Panc1 (cell line): ENCODE data around the gene PUS1. TPM values are rescaled to one million over a fixed set of nuclear protein-coding genes. Genes with fewer than 3 reads are reported as not detected.
A peak's percentile ranks its signal among the peaks of the same experiment; 100 is the strongest.

Experiments used
- ATAC-seq: fragments of 200-7000 bp; cut with Tn5 transposase; 2 replicates; pipeline ENCODE4 v1.9.1; 2020; ENCODE audit warnings: mild to moderate bottlenecking, moderate library complexity
- BruUV-seq: library from RNA; stranded (reverse); fragments of 400-500 nt; replicated peaks from 2 replicates; lab custom pipeline; 2021; lab: Mats Ljungman, UMichigan
- CTCF ChIA-PET: fragments of 300-600 bp; sonication (Branson Sonifier 250); formaldehyde crosslinking; loops from one replicate; lab custom pipeline; 2022; ENCODE audit warnings: antibody characterized with exemption; lab: Charles Lee
- POLR2A ChIA-PET: fragments of 300-600 bp; sonication (Branson Sonifier 250); formaldehyde crosslinking; loops from one replicate; lab custom pipeline; 2022; ENCODE audit warnings: antibody characterized with exemption; lab: Charles Lee
- DNase-seq: peaks from one replicate; pipeline ENCODE4 v3.0.0-alpha.2; 2010; ENCODE audit warnings: low read depth, low spot score
- H3K27ac ChIP-seq: 2 replicates; pipeline ENCODE4 v1.5.1; 2011; ENCODE audit warnings: mild to moderate bottlenecking, low read length, inconsistent platforms
- H3K27me3 ChIP-seq: fragments of 200-500 bp; sonication (Bioruptor generic); 2 replicates; pipeline ENCODE4 v1.6.0; 2014; ENCODE audit warnings: low read length, inconsistent platforms; ENCODE audit not compliant: control insufficient read depth, insufficient read depth
- H3K36me3 ChIP-seq: fragments of 200-500 bp; sonication (Bioruptor generic); 2 replicates; pipeline ENCODE4 v1.5.1; 2014; ENCODE audit warnings: inconsistent platforms, mild to moderate bottlenecking, low read length, moderate library complexity; ENCODE audit not compliant: control insufficient read depth, insufficient read depth
- H3K4me1 ChIP-seq: 2 replicates; pipeline ENCODE4 v1.5.1; 2011; ENCODE audit warnings: inconsistent platforms, mild to moderate bottlenecking, low read length, moderate library complexity; ENCODE audit not compliant: control insufficient read depth, insufficient read depth
- H3K4me3 ChIP-seq, 2 experiments: 2 replicates each; pipeline ENCODE4 v1.5.1; 2011 to 2012; ENCODE audit warnings: low read depth in 2 of 2, low read length in 2 of 2, mild to moderate bottlenecking in 2 of 2, inconsistent platforms in 1 of 2, moderate library complexity in 1 of 2
- H3K9me3 ChIP-seq: fragments of 200-500 bp; sonication (Bioruptor generic); 2 replicates; pipeline ENCODE4 v1.5.1; 2014; ENCODE audit warnings: low read depth, mild to moderate bottlenecking, inconsistent platforms, low read length, moderate library complexity; ENCODE audit not compliant: control insufficient read depth, insufficient read depth
- POLR2AphosphoS5 ChIP-seq: IDR thresholded peaks from 2 replicates; pipeline ENCODE4 v1.6.1; 2012; ENCODE audit warnings: mild to moderate bottlenecking, low read depth, low read length, moderate library complexity
- SIN3A ChIP-seq: IDR thresholded peaks from 2 replicates; pipeline ENCODE4 v1.6.1; 2012; ENCODE audit warnings: low read depth, mild to moderate bottlenecking, low read length, moderate library complexity, borderline replicate concordance; ENCODE audit not compliant: insufficient read depth
- TCF7L2 ChIP-seq: IDR thresholded peaks from 2 replicates; pipeline ENCODE4 v1.6.1; 2011; ENCODE audit warnings: mild to moderate bottlenecking, low read depth, low read length, inconsistent platforms
- in situ Hi-C: cut with HindIII; loops from 2 replicates; pipeline ENCODE4 v1.10.0; 2016; ENCODE audit warnings: low sequenced_read_pairs, low pct_unique_long_range_greater_than_20kb
- intact Hi-C: fragments of 100-400 bp; cut with micrococcal nuclease; formaldehyde crosslinking; loops from one replicate; pipeline ENCODE4 v1.10.0; 2022; ENCODE audit not compliant: unreplicated experiment
- total RNA-seq: library from RNA; stranded (reverse); gene quantifications from one replicate; pipeline ENCODE4 v1.2.1, GENCODE V29; 2021; ENCODE audit not compliant: unreplicated experiment
- TF ChIP-seq, protein P1 (sequence below): fragments of 450-650 bp; IDR thresholded peaks from 2 replicates; pipeline ENCODE4 v1.5.1; 2017; ENCODE audit warnings: mild to moderate bottlenecking
- TF ChIP-seq, protein P2 (sequence below), 2 experiments: IDR thresholded peaks; 2 replicates each; pipeline ENCODE4 v1.6.1; 2011 to 2012; ENCODE audit warnings: low read depth in 2 of 2, control low read depth in 1 of 2, low read length in 1 of 2, mild to moderate bottlenecking in 1 of 2, moderate library complexity in 1 of 2; ENCODE audit not compliant: insufficient read depth in 1 of 2

The PUS1 gene
- total RNA-seq, 1 experiment from 2014 or later = 108 TPM

- Histone ChIP-seq H3K36me3 (peaks cover 2% of the 10 kb centered on the region; the same call in 1 of the 2 replicates), H3K27ac (no peak overlapping the region), H3K27me3 (no peaks in the 10 kb centered on the region), H3K9me3 (no peaks in the 10 kb centered on the region), H3K4me3 (no peak overlapping the region), H3K4me1 (no peaks in the 10 kb centered on the region)
- intact Hi-C loops = no loop called here
- TF ChIP-seq, protein P1, sequence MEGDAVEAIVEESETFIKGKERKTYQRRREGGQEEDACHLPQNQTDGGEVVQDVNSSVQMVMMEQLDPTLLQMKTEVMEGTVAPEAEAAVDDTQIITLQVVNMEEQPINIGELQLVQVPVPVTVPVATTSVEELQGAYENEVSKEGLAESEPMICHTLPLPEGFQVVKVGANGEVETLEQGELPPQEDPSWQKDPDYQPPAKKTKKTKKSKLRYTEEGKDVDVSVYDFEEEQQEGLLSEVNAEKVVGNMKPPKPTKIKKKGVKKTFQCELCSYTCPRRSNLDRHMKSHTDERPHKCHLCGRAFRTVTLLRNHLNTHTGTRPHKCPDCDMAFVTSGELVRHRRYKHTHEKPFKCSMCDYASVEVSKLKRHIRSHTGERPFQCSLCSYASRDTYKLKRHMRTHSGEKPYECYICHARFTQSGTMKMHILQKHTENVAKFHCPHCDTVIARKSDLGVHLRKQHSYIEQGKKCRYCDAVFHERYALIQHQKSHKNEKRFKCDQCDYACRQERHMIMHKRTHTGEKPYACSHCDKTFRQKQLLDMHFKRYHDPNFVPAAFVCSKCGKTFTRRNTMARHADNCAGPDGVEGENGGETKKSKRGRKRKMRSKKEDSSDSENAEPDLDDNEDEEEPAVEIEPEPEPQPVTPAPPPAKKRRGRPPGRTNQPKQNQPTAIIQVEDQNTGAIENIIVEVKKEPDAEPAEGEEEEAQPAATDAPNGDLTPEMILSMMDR = no peak
- TF ChIP-seq, protein P2, sequence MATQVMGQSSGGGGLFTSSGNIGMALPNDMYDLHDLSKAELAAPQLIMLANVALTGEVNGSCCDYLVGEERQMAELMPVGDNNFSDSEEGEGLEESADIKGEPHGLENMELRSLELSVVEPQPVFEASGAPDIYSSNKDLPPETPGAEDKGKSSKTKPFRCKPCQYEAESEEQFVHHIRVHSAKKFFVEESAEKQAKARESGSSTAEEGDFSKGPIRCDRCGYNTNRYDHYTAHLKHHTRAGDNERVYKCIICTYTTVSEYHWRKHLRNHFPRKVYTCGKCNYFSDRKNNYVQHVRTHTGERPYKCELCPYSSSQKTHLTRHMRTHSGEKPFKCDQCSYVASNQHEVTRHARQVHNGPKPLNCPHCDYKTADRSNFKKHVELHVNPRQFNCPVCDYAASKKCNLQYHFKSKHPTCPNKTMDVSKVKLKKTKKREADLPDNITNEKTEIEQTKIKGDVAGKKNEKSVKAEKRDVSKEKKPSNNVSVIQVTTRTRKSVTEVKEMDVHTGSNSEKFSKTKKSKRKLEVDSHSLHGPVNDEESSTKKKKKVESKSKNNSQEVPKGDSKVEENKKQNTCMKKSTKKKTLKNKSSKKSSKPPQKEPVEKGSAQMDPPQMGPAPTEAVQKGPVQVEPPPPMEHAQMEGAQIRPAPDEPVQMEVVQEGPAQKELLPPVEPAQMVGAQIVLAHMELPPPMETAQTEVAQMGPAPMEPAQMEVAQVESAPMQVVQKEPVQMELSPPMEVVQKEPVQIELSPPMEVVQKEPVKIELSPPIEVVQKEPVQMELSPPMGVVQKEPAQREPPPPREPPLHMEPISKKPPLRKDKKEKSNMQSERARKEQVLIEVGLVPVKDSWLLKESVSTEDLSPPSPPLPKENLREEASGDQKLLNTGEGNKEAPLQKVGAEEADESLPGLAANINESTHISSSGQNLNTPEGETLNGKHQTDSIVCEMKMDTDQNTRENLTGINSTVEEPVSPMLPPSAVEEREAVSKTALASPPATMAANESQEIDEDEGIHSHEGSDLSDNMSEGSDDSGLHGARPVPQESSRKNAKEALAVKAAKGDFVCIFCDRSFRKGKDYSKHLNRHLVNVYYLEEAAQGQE (IDR thresholded peaks at IDR 0.05; ENCODE audit: insufficient read depth in 1 of 2, low read depth in 2 of 2, low read length in 1 of 2) = no peak
- no peak for TF ChIP-seq POLR2AphosphoS5
- TF ChIP-seq TCF7L2 = no peak
- TF ChIP-seq SIN3A = no peak
- ChIA-PET CTCF (no interaction called here), POLR2A (interaction anchor here (0.6 kb wide), 1 partner anchor 95 kb away, joined by 4 read pairs; no protein-coding TSS in a partner anchor)
- DNase-seq = no peak
- in situ Hi-C loops = no loop called here
- ATAC-seq = peak; percentile 51; the same call in 1 of the 2 replicates
- no TSS peak for BruUV-seq
Observed at GRCh38 chr12:131980263-131980662, 51.2 kb downstream of the PUS1 start.

- no peak for ATAC-seq
- BruUV-seq = TSS peak; percentile 17
- no peaks in the 10 kb centered on the region for H3K4me1 ChIP-seq
- DNase-seq = no peak
- ChIA-PET POLR2A (no interaction called here), CTCF (no interaction called here)
- TF ChIP-seq, protein P2 (IDR thresholded peaks at IDR 0.05; ENCODE audit: insufficient read depth in 1 of 2, low read depth in 2 of 2, low read length in 1 of 2) = no peak
- TF ChIP-seq TCF7L2 (no peak), SIN3A (no peak), POLR2AphosphoS5 (no peak)
- TF ChIP-seq, protein P1 = no peak
- H3K27ac ChIP-seq = no peak overlapping the region
- no peaks in the 10 kb centered on the region for H3K27me3 ChIP-seq
- H3K36me3 ChIP-seq = peaks cover 2% of the 10 kb centered on the region; the same call in 1 of the 2 replicates
- intact Hi-C loops = no loop called here
- no peaks in the 10 kb centered on the region for H3K9me3 ChIP-seq
- in situ Hi-C loops = no loop called here
- H3K4me3 ChIP-seq = no peak overlapping the region
Observed at GRCh38 chr12:131981388-131981787, 52.3 kb downstream of the PUS1 start.
